ENCODE data around the gene PTPRM.

DNA sequence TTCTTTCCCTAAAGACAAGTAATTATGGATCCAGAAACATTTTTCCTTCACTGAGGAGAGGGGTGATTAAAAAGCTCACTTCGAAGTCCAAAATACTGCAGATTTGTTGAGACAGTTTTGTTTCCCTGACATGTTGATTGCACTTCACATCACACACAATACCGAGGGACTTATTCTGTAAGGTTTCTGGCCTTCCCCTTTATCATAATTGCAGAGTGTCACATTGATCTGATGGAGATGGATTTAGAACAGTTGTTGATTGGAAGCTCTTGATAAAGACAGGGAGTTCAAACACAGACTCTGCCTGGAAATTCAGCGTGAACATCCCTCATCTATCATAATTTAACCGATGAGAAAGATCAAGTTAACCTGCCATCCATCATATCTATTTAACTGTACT lies 163.6 kb downstream of the PTPRM start:
- TF ChIP-seq, protein P1, sequence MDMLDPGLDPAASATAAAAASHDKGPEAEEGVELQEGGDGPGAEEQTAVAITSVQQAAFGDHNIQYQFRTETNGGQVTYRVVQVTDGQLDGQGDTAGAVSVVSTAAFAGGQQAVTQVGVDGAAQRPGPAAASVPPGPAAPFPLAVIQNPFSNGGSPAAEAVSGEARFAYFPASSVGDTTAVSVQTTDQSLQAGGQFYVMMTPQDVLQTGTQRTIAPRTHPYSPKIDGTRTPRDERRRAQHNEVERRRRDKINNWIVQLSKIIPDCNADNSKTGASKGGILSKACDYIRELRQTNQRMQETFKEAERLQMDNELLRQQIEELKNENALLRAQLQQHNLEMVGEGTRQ (IDR thresholded peaks at IDR 0.05; ENCODE audit: borderline replicate concordance, low read depth, low read length), result no peak
- TF ChIP-seq, protein P2, sequence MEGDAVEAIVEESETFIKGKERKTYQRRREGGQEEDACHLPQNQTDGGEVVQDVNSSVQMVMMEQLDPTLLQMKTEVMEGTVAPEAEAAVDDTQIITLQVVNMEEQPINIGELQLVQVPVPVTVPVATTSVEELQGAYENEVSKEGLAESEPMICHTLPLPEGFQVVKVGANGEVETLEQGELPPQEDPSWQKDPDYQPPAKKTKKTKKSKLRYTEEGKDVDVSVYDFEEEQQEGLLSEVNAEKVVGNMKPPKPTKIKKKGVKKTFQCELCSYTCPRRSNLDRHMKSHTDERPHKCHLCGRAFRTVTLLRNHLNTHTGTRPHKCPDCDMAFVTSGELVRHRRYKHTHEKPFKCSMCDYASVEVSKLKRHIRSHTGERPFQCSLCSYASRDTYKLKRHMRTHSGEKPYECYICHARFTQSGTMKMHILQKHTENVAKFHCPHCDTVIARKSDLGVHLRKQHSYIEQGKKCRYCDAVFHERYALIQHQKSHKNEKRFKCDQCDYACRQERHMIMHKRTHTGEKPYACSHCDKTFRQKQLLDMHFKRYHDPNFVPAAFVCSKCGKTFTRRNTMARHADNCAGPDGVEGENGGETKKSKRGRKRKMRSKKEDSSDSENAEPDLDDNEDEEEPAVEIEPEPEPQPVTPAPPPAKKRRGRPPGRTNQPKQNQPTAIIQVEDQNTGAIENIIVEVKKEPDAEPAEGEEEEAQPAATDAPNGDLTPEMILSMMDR (IDR thresholded peaks at IDR 0.05), result no peak
- TF ChIP-seq FOXM1 (IDR thresholded peaks at IDR 0.05; ENCODE audit: low read depth), result no peak
- TF ChIP-seq MXI1 (IDR thresholded peaks at IDR 0.05; ENCODE audit: low read depth, low read length), result no peak
- TF ChIP-seq EP300 (IDR thresholded peaks at IDR 0.05; ENCODE audit: borderline replicate concordance in 1 of 2, low read depth in 1 of 2, low read length in 1 of 2), result no peak
- TF ChIP-seq POLR2AphosphoS5 (IDR thresholded peaks at IDR 0.05; ENCODE audit: low read depth, low read length), result no peak
- TF ChIP-seq EZH2phosphoT487 (IDR thresholded peaks at IDR 0.05; ENCODE audit: borderline replicate concordance, low read depth), result no peak
- no peak for TF ChIP-seq SIN3A (IDR thresholded peaks at IDR 0.05; ENCODE audit: borderline replicate concordance, low read depth, low read length)
- no peak for TF ChIP-seq RAD21 (IDR thresholded peaks at IDR 0.05; ENCODE audit: low read length)
- no peak for TF ChIP-seq FOXJ3 (CRISPR knock-in tag; IDR thresholded peaks at IDR 0.05)
- TF ChIP-seq YY1 (IDR thresholded peaks at IDR 0.05; ENCODE audit: low read depth), result no peak
- TF ChIP-seq JUND (IDR thresholded peaks at IDR 0.05), result no peak
- TF ChIP-seq NFIC (IDR thresholded peaks at IDR 0.05; ENCODE audit: borderline replicate concordance), result no peak
- TF ChIP-seq MEF2A (IDR thresholded peaks at IDR 0.05; ENCODE audit: borderline replicate concordance, low read depth), result no peak
